WTC11 (cell line): ENCODE measurements around the gene GRIA2. TPM values are rescaled to one million over a fixed set of nuclear protein-coding genes. Genes with fewer than 3 reads are reported as not detected.

Experiments
- ATAC-seq: fragments of 200-7000 bp; cut with Tn5 transposase; 2 replicates; pipeline ENCODE4 v1.10.0; 2021; ENCODE audit warnings: mild to moderate bottlenecking, moderate library complexity
- CTCF ChIA-PET: fragments of 300-600 bp; sonication (Branson Sonifier 250); formaldehyde crosslinking; loops from one replicate; lab custom pipeline; 2021; ENCODE audit warnings: antibody characterized with exemption; lab: Charles Lee
- POLR2A ChIA-PET: fragments of 350-600 bp; sonication (Branson Sonifier 250); formaldehyde crosslinking; loops from one replicate; lab custom pipeline; 2021; ENCODE audit warnings: antibody characterized with exemption; lab: Charles Lee
- DNase-seq: peaks from one replicate; pipeline ENCODE4 v3.0.0; 2021; ENCODE audit warnings: low spot score
- H3K27ac Mint-ChIP-seq: 2 replicates; pipeline ENCODE4 v1.8.0; 2021; ENCODE audit warnings: mixed read lengths
- H3K27me3 Mint-ChIP-seq: 2 replicates; pipeline ENCODE4 v1.8.0; 2021; ENCODE audit warnings: low read depth, mild to moderate bottlenecking, moderate library complexity, mixed read lengths
- H3K36me3 Mint-ChIP-seq: 2 replicates; pipeline ENCODE4 v1.8.0; 2021; ENCODE audit warnings: mixed read lengths
- H3K4me1 Mint-ChIP-seq: 2 replicates; pipeline ENCODE4 v1.8.0; 2022; ENCODE audit warnings: mixed read lengths
- H3K4me3 Mint-ChIP-seq: 2 replicates; pipeline ENCODE4 v1.8.0; 2021; ENCODE audit warnings: mild to moderate bottlenecking, moderate library complexity, mixed read lengths
- H3K9me3 Mint-ChIP-seq: 2 replicates; pipeline ENCODE4 v1.8.0; 2021; ENCODE audit warnings: mixed read lengths
- AFF4 ChIP-seq: sonication (generic); formaldehyde crosslinking; IDR thresholded peaks from 2 replicates; pipeline ENCODE4 v1.8.1; 2023; ENCODE audit warnings: mild to moderate bottlenecking, missing genetic modification reagents, borderline replicate concordance
- AR ChIP-seq: fragments of 250-450 bp; sonication (Bioruptor Pico); IDR thresholded peaks from 2 replicates; pipeline ENCODE4 v1.9.0; 2021; ENCODE audit warnings: mild to moderate bottlenecking
- ATF6 ChIP-seq: sonication (generic); formaldehyde crosslinking; IDR thresholded peaks from 2 replicates; pipeline ENCODE4 v1.8.1; 2023; ENCODE audit warnings: mild to moderate bottlenecking, missing genetic modification reagents
- ETV6 ChIP-seq: sonication (generic); formaldehyde crosslinking; IDR thresholded peaks from 2 replicates; pipeline ENCODE4 v1.8.1; 2022; ENCODE audit warnings: mild to moderate bottlenecking, missing genetic modification reagents
- FOXJ3 ChIP-seq: sonication (generic); formaldehyde crosslinking; IDR thresholded peaks from 2 replicates; pipeline ENCODE4 v1.9.0; 2021; ENCODE audit warnings: missing genetic modification reagents, mild to moderate bottlenecking, borderline replicate concordance
- FOXK1 ChIP-seq: sonication (generic); formaldehyde crosslinking; IDR thresholded peaks from 2 replicates; pipeline ENCODE4 v1.8.0; 2022; ENCODE audit warnings: mild to moderate bottlenecking, moderate library complexity, missing genetic modification reagents
- GRHL2 ChIP-seq: fragments of 250-450 bp; sonication (Bioruptor Pico); IDR thresholded peaks from 2 replicates; pipeline ENCODE4 v1.8.0; 2022; ENCODE audit warnings: mild to moderate bottlenecking, moderate library complexity; ENCODE audit not compliant: insufficient replicate concordance, severe bottlenecking
- HMGXB4 ChIP-seq: sonication (generic); formaldehyde crosslinking; IDR thresholded peaks from 2 replicates; pipeline ENCODE4 v1.8.1; 2023; ENCODE audit warnings: mild to moderate bottlenecking, moderate library complexity, missing genetic modification reagents
- JUN ChIP-seq: sonication (generic); formaldehyde crosslinking; IDR thresholded peaks from 2 replicates; pipeline ENCODE4 v1.8.0; 2023; ENCODE audit warnings: mild to moderate bottlenecking, missing genetic modification reagents
- RELA ChIP-seq: sonication (generic); formaldehyde crosslinking; IDR thresholded peaks from 2 replicates; pipeline ENCODE4 v1.8.1; 2022; ENCODE audit warnings: missing genetic modification reagents, mild to moderate bottlenecking, borderline replicate concordance
- TEAD1 ChIP-seq: sonication (generic); formaldehyde crosslinking; IDR thresholded peaks from 2 replicates; pipeline ENCODE4 v1.8.0; 2022; ENCODE audit warnings: mild to moderate bottlenecking, missing genetic modification reagents
- TEAD4 ChIP-seq: sonication (generic); formaldehyde crosslinking; IDR thresholded peaks from 2 replicates; pipeline ENCODE4 v1.8.0; 2022; ENCODE audit warnings: mild to moderate bottlenecking, missing genetic modification reagents
- TP53 ChIP-seq: sonication (generic); formaldehyde crosslinking; IDR thresholded peaks from 2 replicates; pipeline ENCODE4 v1.8.1; 2023; ENCODE audit warnings: mild to moderate bottlenecking, missing genetic modification reagents
- USF1 ChIP-seq: sonication (generic); formaldehyde crosslinking; IDR thresholded peaks from 2 replicates; pipeline ENCODE4 v1.8.0; 2022; ENCODE audit warnings: mild to moderate bottlenecking, missing genetic modification reagents
- ZBTB43 ChIP-seq: sonication (generic); formaldehyde crosslinking; IDR thresholded peaks from 2 replicates; pipeline ENCODE4 v1.8.1; 2023; ENCODE audit warnings: mild to moderate bottlenecking, missing genetic modification reagents
- ZNF138 ChIP-seq: sonication (generic); formaldehyde crosslinking; conservative IDR thresholded peaks from 2 replicates; pipeline ENCODE4 v1.8.1; 2022; ENCODE audit warnings: mild to moderate bottlenecking, moderate library complexity, missing genetic modification reagents
- ZNF416 ChIP-seq: fragments of 250-450 bp; sonication (Bioruptor Pico); IDR thresholded peaks from 2 replicates; pipeline ENCODE4 v1.9.0; 2021; ENCODE audit warnings: mild to moderate bottlenecking, inconsistent platforms
- ZNF532 ChIP-seq: fragments of 250-450 bp; sonication (Bioruptor Pico); IDR thresholded peaks from 2 replicates; pipeline ENCODE4 v1.9.0; 2021; ENCODE audit warnings: mild to moderate bottlenecking, borderline replicate concordance
- total RNA-seq: library from RNA; stranded (reverse); gene quantifications from 3 replicates; pipeline ENCODE4 v1.2.3, GENCODE V29; 2021

Gene GRIA2
- total RNA-seq, 1 experiment from 2014 or later = not detected

GRCh38 chr4:157226601-157227000 is 6.1 kb downstream of the GRIA2 start:
- DNase-seq (no peak), ATAC-seq (no peak)
- ChIA-PET POLR2A (no interaction called here), CTCF (no interaction called here)
- TF ChIP-seq FOXJ3 (CRISPR knock-in tag) = no peak
- TF ChIP-seq ZNF532 (CRISPR knock-in tag) = no peak
- no peak for TF ChIP-seq AR (CRISPR knock-in tag)
- TF ChIP-seq FOXK1 = no peak
- no peak for TF ChIP-seq TP53 (CRISPR knock-in tag)
- no peak for TF ChIP-seq TEAD1
- H3K27me3 Mint-ChIP-seq = peaks cover 35% of the 10 kb centered on the region
- H3K9me3 Mint-ChIP-seq = no peaks in the 10 kb centered on the region
- no peak overlapping the region for H3K27ac Mint-ChIP-seq
- H3K36me3 Mint-ChIP-seq = no peaks in the 10 kb centered on the region
- H3K4me1 Mint-ChIP-seq = peaks cover 7% of the 10 kb centered on the region
- H3K4me3 Mint-ChIP-seq = no peak overlapping the region

GRCh38 chr4:157231525-157231924 is 11.0 kb downstream of the GRIA2 start:
- Mint-ChIP-seq H3K9me3 (no peaks in the 10 kb centered on the region), H3K27ac (no peak overlapping the region), H3K27me3 (peaks cover 3% of the 10 kb centered on the region; the same call in 1 of the 2 replicates), H3K4me1 (no peaks in the 10 kb centered on the region), H3K4me3 (no peak overlapping the region), H3K36me3 (no peaks in the 10 kb centered on the region)
- ChIA-PET POLR2A (no interaction called here), CTCF (no interaction called here)
- ATAC-seq = no peak
- no peak for DNase-seq
- no peak for TF ChIP-seq ZBTB43 (CRISPR knock-in tag)
- no peak for TF ChIP-seq FOXJ3 (CRISPR knock-in tag)
- no peak for TF ChIP-seq RELA
- no peak for TF ChIP-seq ZNF138 (CRISPR knock-in tag)
- TF ChIP-seq TEAD1 = no peak
- no peak for TF ChIP-seq TEAD4 (CRISPR knock-in tag)
- TF ChIP-seq AFF4 (CRISPR knock-in tag) = no peak
- no peak for TF ChIP-seq ATF6 (CRISPR knock-in tag)
- no peak for TF ChIP-seq ZNF416 (CRISPR knock-in tag)
- TF ChIP-seq JUN = no peak
- TF ChIP-seq GRHL2 (CRISPR knock-in tag) = no peak
- TF ChIP-seq USF1 (CRISPR knock-in tag) = no peak
- TF ChIP-seq ETV6 (CRISPR knock-in tag) = no peak
- no peak for TF ChIP-seq HMGXB4 (CRISPR knock-in tag)
